GM06990 (cell line): ENCODE data around the gene ATOX1.
"Not testable (repeated sequence)": the region's sequence is repeated elsewhere in the genome, so short reads cannot be mapped to it uniquely, and the experiment has no call there.

Experiments used
- DNase-seq: peaks from one replicate; pipeline ENCODE4 v3.0.0-alpha.2; 2011; ENCODE audit not compliant: insufficient read length; ENCODE audit errors: extremely low read depth
- H3K27me3 ChIP-seq: replicated peaks from 2 replicates; pipeline ENCODE4 v1.6.0; 2011; ENCODE audit warnings: low read length; ENCODE audit not compliant: control insufficient read depth, insufficient read depth
- H3K36me3 ChIP-seq: 2 replicates; pipeline ENCODE4 v1.5.1; 2011; ENCODE audit warnings: low read length; ENCODE audit not compliant: control insufficient read depth, insufficient read depth
- H3K4me3 ChIP-seq: replicated peaks from 2 replicates; pipeline ENCODE4 v1.5.1; 2011; ENCODE audit warnings: low read depth, mild to moderate bottlenecking, control low read depth, low read length
- CTCF ChIP-seq: IDR thresholded peaks from 2 replicates; pipeline ENCODE4 v1.5.1; 2011; ENCODE audit warnings: low read length, control low read depth, mild to moderate bottlenecking, inconsistent platforms; ENCODE audit not compliant: insufficient read depth, poor library complexity, severe bottlenecking

Gene ATOX1

GRCh38 chr5:151795426-151795825 lies 37.0 kb upstream of the ATOX1 start:
- H3K27me3 ChIP-seq, result no peaks in the 10 kb centered on the region
- no peak overlapping the region for H3K4me3 ChIP-seq
- no peak for TF ChIP-seq CTCF
- no peak for DNase-seq
- H3K36me3 ChIP-seq, result peaks cover 21% of the 10 kb centered on the region

DNA sequence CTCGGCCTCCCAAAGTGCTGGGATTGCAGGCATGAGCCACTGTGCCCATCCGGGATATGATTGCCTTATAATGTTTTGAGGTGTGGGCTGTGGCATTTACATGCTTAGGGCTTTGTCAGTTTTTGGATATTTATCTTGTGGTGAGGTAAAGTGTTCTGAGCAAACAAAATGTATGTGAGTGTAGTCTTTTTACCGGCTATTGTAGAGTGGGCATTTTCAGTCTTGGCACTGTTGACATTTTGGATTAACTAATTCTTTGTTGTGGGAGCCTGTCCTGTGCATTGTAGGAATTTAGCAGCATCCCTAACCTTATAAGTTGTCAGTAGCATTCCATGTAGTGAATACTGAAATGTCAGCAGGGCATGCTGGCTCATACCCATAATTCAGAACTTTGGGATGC lies 34.9 kb upstream of the ATOX1 start:
- H3K4me3 ChIP-seq, result no peak overlapping the region
- H3K27me3 ChIP-seq, result no peaks in the 10 kb centered on the region
- no peak for DNase-seq
- TF ChIP-seq CTCF, result no peak
- peaks cover 20% of the 10 kb centered on the region for H3K36me3 ChIP-seq

- Histone ChIP-seq H3K27me3 (no peaks in the 10 kb centered on the region), H3K4me3 (no peak overlapping the region), H3K36me3 (peaks cover 14% of the 10 kb centered on the region)
- no peak for TF ChIP-seq CTCF
- no peak for DNase-seq
These were observed 29.4 kb upstream of the ATOX1 start for GRCh38 chr5:151787817-151788216.

DNA sequence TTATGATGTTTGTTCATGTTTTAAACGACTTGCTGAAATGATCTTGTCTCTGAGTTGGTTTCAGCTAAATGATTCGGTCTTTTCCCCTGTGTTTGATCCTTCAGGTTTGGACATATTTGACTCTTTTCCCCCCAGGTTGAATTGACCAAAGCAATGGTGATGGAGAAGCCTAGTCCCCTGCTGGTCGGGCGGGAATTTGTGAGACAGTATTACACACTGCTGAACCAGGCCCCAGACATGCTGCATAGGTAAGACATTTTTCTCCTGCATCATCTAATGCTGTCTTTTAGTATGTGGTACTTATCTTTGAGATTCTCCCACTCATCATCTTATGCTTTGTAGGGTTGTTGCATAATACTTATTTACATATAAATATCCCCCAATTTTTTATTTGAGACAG lies 28.0 kb upstream of the ATOX1 start:
- Histone ChIP-seq H3K4me3 (no peak overlapping the region), H3K36me3 (peaks cover 9% of the 10 kb centered on the region), H3K27me3 (no peaks in the 10 kb centered on the region)
- no peak for DNase-seq
- TF ChIP-seq CTCF, result no peak

DNA sequence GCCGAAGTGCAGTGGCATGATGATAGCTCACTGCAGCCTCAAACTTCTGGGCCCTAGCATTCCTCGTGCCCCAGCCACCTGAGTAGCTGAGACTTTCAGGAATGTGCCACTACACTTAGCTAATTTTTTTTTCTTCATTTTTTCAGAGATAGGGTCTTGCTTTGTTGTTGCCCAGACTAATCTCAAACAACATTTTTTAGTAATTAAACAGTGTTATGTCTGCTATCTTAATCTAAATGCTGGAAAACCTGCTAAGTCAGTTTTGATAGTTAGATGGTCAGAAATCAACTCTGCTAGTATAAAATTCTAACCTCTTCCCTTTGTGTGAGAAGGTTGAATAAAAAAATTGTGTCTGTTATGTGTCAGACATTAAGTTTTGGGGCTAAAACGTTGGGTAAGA lies 25.7 kb upstream of the ATOX1 start:
- TF ChIP-seq CTCF, result no peak
- Histone ChIP-seq H3K27me3 (no peaks in the 10 kb centered on the region), H3K36me3 (peaks cover 4% of the 10 kb centered on the region), H3K4me3 (no peak overlapping the region)
- no peak for DNase-seq

GRCh38 chr5:151783664-151784063 lies 25.2 kb upstream of the ATOX1 start:
- H3K27me3 ChIP-seq, H3K4me3 ChIP-seq, H3K36me3 ChIP-seq, DNase-seq: not testable (repeated sequence)
